Kidney glomerular epithelial cell (primary cell): ENCODE data around the gene TFB2M.

ENCODE experiments used
- DNase-seq: peaks from one replicate; lab custom pipeline; 2025; lab: John Stamatoyannopoulos, UW

Gene TFB2M

GRCh38 chr1:246552110-246552509, 14.0 kb downstream of the TFB2M start:
- DNase-seq = no peak

GRCh38 chr1:246550402-246550801, 15.7 kb downstream of the TFB2M start:
- no peak for DNase-seq

GRCh38 chr1:246549665-246550064, 16.4 kb downstream of the TFB2M start:
- no peak for DNase-seq

- DNase-seq = no peak
These were observed 22.1 kb downstream of the TFB2M start for GRCh38 chr1:246544001-246544400.

- no peak for DNase-seq
These were observed 25.1 kb downstream of the TFB2M start for GRCh38 chr1:246540738-246541491.

- no peak for DNase-seq
These were observed 28.2 kb downstream of the TFB2M start for GRCh38 chr1:246537887-246538286.

GRCh38 chr1:246537441-246537840, 28.6 kb downstream of the TFB2M start:
- DNase-seq = no peak

- no peak for DNase-seq
These were observed 31.9 kb downstream of the TFB2M start for GRCh38 chr1:246534114-246534513.

- DNase-seq = no peak
These were observed 32.6 kb downstream of the TFB2M start for GRCh38 chr1:246533371-246533905.

GRCh38 chr1:246532519-246532918, 33.5 kb downstream of the TFB2M start:
- DNase-seq = no peak

- DNase-seq = no peak
These were observed 35.6 kb downstream of the TFB2M start for GRCh38 chr1:246530482-246530881.

GRCh38 chr1:246528933-246529731, 36.9 kb downstream of the TFB2M start:
- DNase-seq = no peak

GRCh38 chr1:246527402-246528088, 38.5 kb downstream of the TFB2M start:
- DNase-seq = no peak

- DNase-seq = no peak
These were observed 39.1 kb downstream of the TFB2M start for GRCh38 chr1:246526915-246527314.

GRCh38 chr1:246526380-246526779, 39.7 kb downstream of the TFB2M start:
- no peak for DNase-seq

- DNase-seq = no peak
These were observed 46.5 kb downstream of the TFB2M start for GRCh38 chr1:246519514-246519913.

GRCh38 chr1:246518456-246519205, 47.4 kb downstream of the TFB2M start:
- DNase-seq = no peak

GRCh38 chr1:246517391-246517790, 48.7 kb downstream of the TFB2M start:
- DNase-seq = no peak

GRCh38 chr1:246516126-246516525, 49.9 kb downstream of the TFB2M start:
- no peak for DNase-seq

- DNase-seq = no peak
These were observed 50.6 kb downstream of the TFB2M start for GRCh38 chr1:246515390-246516005.

- no peak for DNase-seq
These were observed 52.3 kb downstream of the TFB2M start for GRCh38 chr1:246513619-246514343.
